ENCODE measurements around the gene BUD23. TPM values are rescaled to one million over a fixed set of nuclear protein-coding genes. Genes with fewer than 3 reads are reported as not detected.

Gene BUD23
- 76.7 TPM for polyA plus RNA-seq
- long read RNA-seq, donor 1, transcript BUD23-201 (12 exons, 1,230 nt) = major isoform, 15 of 22 reads
- long read RNA-seq, donor 1, partial matches to known transcripts = 5 of 22 reads
- long read RNA-seq, donor 1, other reads (novel, unspliced or antisense) = 0 of 22 reads
- long read RNA-seq, donor 2, transcript BUD23-215 (2 exons, 3,886 nt) = minor isoform, 10 of 63 reads
- long read RNA-seq, donor 2, transcript BUD23-201 (12 exons, 1,230 nt) = major isoform, 12 of 63 reads
- long read RNA-seq, donor 2, partial matches to known transcripts = 40 of 63 reads
- long read RNA-seq, donor 2, other reads (novel, unspliced or antisense) = 0 of 63 reads
- long read RNA-seq, donor 3, transcript BUD23-215 (2 exons, 3,886 nt) = minor isoform, 8 of 55 reads
- long read RNA-seq, donor 3, transcript BUD23-201 (12 exons, 1,230 nt) = major isoform, 28 of 55 reads
- long read RNA-seq, donor 3, partial matches to known transcripts = 18 of 55 reads
- long read RNA-seq, donor 3, other reads (novel, unspliced or antisense) = 0 of 55 reads
- long read RNA-seq, donor 4, partial matches to known transcripts = 0 of 3 reads
- long read RNA-seq, donor 4, other reads (novel, unspliced or antisense) = 0 of 3 reads
- long read RNA-seq, donor 5, transcript BUD23-201 (12 exons, 1,230 nt) = major isoform, 14 of 24 reads
- long read RNA-seq, donor 5, partial matches to known transcripts = 9 of 24 reads
- long read RNA-seq, donor 5, other reads (novel, unspliced or antisense) = 0 of 24 reads
- long read RNA-seq, donor 6, transcript BUD23-201 (12 exons, 1,230 nt) = major isoform, 22 of 27 reads
- long read RNA-seq, donor 6, partial matches to known transcripts = 0 of 27 reads
- long read RNA-seq, donor 6, other reads (novel, unspliced or antisense) = 0 of 27 reads
- long read RNA-seq, donor 7, transcript BUD23-201 (12 exons, 1,230 nt) = major isoform, 10 of 44 reads
- long read RNA-seq, donor 7, partial matches to known transcripts = 32 of 44 reads
- long read RNA-seq, donor 7, other reads (novel, unspliced or antisense) = 0 of 44 reads
- long read RNA-seq, donor 8, transcript BUD23-201 (12 exons, 1,230 nt) = major isoform, 26 of 36 reads
- long read RNA-seq, donor 8, partial matches to known transcripts = 7 of 36 reads
- long read RNA-seq, donor 8, other reads (novel, unspliced or antisense) = 0 of 36 reads
- long read RNA-seq, donor 9, transcript BUD23-215 (2 exons, 3,886 nt) = minor isoform, 6 of 34 reads
- long read RNA-seq, donor 9, transcript BUD23-201 (12 exons, 1,230 nt) = major isoform, 22 of 34 reads
- long read RNA-seq, donor 9, partial matches to known transcripts = 5 of 34 reads
- long read RNA-seq, donor 9, other reads (novel, unspliced or antisense) = 0 of 34 reads
- long read RNA-seq, donor 10, transcript BUD23-201 (12 exons, 1,230 nt) = major isoform, 23 of 38 reads
- long read RNA-seq, donor 10, partial matches to known transcripts = 11 of 38 reads
- long read RNA-seq, donor 10, other reads (novel, unspliced or antisense) = 0 of 38 reads
- long read RNA-seq, donor 11, transcript BUD23-201 (12 exons, 1,230 nt) = major isoform, 16 of 30 reads
- long read RNA-seq, donor 11, transcript BUD23-215 (2 exons, 3,886 nt) = minor isoform, 6 of 30 reads
- long read RNA-seq, donor 11, partial matches to known transcripts = 7 of 30 reads
- long read RNA-seq, donor 11, other reads (novel, unspliced or antisense) = 0 of 30 reads

DNA sequence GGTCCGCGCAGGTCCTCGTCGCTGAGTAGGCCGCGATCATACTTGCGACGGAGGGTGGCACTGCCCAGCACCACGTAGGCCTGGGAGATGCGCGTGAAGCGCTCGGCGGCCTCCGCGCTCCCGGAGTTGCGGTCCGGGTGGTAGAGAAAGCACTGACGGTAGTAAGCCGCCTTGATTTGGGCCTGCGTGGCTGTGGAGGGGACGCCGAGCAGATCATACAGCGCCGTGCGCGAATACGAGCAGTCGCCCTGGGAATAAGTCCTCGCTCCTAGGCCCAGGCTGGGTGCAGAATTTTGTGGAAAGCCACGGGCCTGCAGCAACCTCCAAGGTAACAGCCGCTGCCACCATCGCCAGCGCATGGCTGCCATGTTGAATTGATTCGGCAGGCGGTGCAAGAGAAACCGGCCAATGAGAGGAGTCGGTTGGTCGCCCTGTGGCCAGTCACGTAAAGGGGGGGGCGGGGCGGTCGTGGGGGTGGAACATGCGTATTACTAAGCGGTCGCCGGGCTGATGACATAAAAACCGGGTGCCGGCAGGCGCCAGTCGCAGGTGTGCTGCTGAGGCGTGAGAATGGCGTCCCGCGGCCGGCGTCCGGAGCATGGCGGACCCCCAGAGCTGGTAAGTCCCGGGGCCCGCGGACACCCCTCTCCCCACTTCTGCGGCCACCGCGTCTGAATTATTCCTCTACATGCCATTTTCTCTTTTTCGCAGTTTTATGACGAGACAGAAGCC is at the start of gene BUD23, which contains the start of gene DNAJC30:
Gene BUD23, plus strand, starts transcription at position 542 of the 732 bp plus-strand sequence. Its CDS starts 29 bp downstream, at position 571.
Gene DNAJC30, minus strand, starts transcription at position 398 of the 732 bp plus-strand sequence. Its CDS starts 30 bp downstream, at position 368.
- Histone ChIP-seq H3K4me1 (ENCODE audit: control insufficient read depth, insufficient read depth, low read length) (peaks cover 15% of the 10 kb centered on the region), H3K27me3 (ENCODE audit: control insufficient read depth, insufficient read depth, low read length) (no peaks in the 10 kb centered on the region), H3K9me3 (ENCODE audit: control insufficient read depth, low read depth, low read length) (no peaks in the 10 kb centered on the region), H3K36me3 (ENCODE audit: control insufficient read depth, insufficient read depth, low read length) (peaks cover 21% of the 10 kb centered on the region), H3K4me3 (ENCODE audit: low read length) (peak within 1 kb of the TSS; percentile 99), H3K27ac (ENCODE audit: low read length) (peak within 1 kb of the TSS; percentile 83)
- no CpG with 5 or more reads among the region's 68 CpGs for WGBS (ENCODE audit: insufficient coverage, low lambda C conversion rate)
- DNase-seq = peak; percentile 94 to 96

DNA sequence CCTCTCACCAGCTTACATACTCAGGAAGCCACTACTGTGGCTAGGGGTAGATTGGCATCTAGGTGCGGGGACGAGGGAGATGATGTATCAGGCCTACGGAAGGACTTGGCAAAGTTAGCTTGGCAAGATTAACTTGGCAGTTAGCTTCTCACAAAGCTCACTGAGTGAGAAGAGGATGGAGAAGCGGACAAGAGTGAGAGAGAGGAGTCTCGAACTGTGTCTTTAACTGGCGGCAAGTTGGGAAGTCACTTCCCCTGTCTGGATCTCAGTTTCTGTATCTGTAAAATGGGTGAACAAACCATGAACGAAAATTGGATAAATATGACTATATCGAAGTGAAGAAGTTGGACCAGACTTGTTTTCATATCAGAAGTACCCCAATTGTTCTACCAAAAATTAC is 49.6 kb upstream of the BUD23 start:
- Histone ChIP-seq H3K9me3 (ENCODE audit: control insufficient read depth, low read depth, low read length) (no peaks in the 10 kb centered on the region), H3K36me3 (ENCODE audit: control insufficient read depth, insufficient read depth, low read length) (no peaks in the 10 kb centered on the region), H3K27ac (ENCODE audit: low read length) (no peak overlapping the region), H3K27me3 (ENCODE audit: control insufficient read depth, insufficient read depth, low read length) (no peaks in the 10 kb centered on the region), H3K4me1 (ENCODE audit: control insufficient read depth, insufficient read depth, low read length) (no peaks in the 10 kb centered on the region), H3K4me3 (ENCODE audit: low read length) (no peak overlapping the region)
- no peak for DNase-seq
- WGBS (ENCODE audit: insufficient coverage, low lambda C conversion rate) = no CpG with 5 or more reads among the region's 8 CpGs

DNA sequence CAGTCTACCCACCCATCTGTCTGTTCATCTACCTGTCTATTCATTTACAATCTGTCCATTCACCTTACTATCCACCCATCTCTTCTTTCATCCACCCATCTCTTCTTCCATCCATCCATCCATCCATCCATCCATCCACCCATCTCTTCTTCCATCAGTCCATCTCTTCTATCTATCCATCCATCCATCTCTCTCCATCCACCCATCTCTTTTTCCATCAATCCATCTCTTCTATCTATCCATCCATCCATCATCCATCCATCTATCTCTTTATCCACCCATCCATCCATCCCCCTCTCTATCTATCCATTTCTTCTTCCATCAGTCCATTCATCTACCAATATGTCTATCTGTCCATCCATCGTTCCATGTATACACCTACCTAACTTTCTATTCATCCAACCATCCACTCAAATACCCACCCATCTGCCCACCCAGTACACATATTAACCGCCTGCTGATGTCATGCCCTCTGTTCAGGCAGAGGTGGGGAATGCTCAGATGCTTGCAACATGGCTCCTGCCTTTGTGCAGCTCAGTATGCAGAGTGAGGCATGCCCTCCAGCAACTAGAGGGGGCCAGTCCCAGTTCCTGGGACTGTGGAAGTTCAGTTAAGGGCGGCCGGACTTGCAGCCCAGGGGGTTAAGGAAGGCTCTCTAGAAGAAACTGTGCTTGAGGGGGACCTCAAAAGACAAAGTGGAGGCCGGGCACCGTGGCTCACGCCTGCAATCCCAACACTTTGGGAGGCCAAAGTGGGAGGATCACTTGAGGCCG is 47.8 kb upstream of the BUD23 start:
- Histone ChIP-seq H3K36me3 (ENCODE audit: control insufficient read depth, insufficient read depth, low read length) (no peaks in the 10 kb centered on the region), H3K4me3 (ENCODE audit: low read length) (no peak overlapping the region), H3K4me1 (ENCODE audit: control insufficient read depth, insufficient read depth, low read length) (no peaks in the 10 kb centered on the region), H3K27ac (ENCODE audit: low read length) (no peak overlapping the region), H3K9me3 (ENCODE audit: control insufficient read depth, low read depth, low read length) (no peaks in the 10 kb centered on the region), H3K27me3 (ENCODE audit: control insufficient read depth, insufficient read depth, low read length) (no peaks in the 10 kb centered on the region)
- 100% methylated on average over 1 of the region's 8 CpGs for WGBS (ENCODE audit: insufficient coverage, low lambda C conversion rate)
- no peak for DNase-seq

DNA sequence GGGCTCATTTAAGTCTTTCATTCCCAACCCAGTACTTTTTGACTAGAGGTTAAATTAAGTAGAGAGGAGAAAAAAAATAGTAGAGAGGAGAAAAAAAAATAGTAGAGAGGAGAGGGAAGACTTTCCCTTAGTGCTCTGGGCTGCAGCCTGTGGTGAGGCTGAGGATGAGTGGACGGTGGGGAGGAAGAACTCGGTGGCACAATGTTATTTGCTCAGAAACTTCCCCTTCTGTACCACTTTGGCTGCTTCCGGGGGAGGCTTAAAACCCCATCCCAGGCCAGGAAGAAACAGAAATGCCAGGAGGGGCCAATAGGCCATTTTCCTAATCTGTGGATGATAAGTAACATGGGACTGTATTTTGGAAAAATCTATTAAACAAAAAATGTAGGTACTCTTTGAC is 44.5 kb upstream of the BUD23 start:
- Histone ChIP-seq H3K4me3 (ENCODE audit: low read length) (no peak overlapping the region), H3K4me1 (ENCODE audit: control insufficient read depth, insufficient read depth, low read length) (no peaks in the 10 kb centered on the region), H3K27me3 (ENCODE audit: control insufficient read depth, insufficient read depth, low read length) (no peaks in the 10 kb centered on the region), H3K9me3 (ENCODE audit: control insufficient read depth, low read depth, low read length) (peaks cover 9% of the 10 kb centered on the region), H3K27ac (ENCODE audit: low read length) (no peak overlapping the region), H3K36me3 (ENCODE audit: control insufficient read depth, insufficient read depth, low read length) (peaks cover 3% of the 10 kb centered on the region)
- WGBS (ENCODE audit: insufficient coverage, low lambda C conversion rate) = no CpG with 5 or more reads among the region's 3 CpGs
- no peak for DNase-seq

- DNase-seq = no peak
- Histone ChIP-seq H3K4me3 (ENCODE audit: low read length) (no peak overlapping the region), H3K27ac (ENCODE audit: low read length) (no peak overlapping the region), H3K9me3 (ENCODE audit: control insufficient read depth, low read depth, low read length) (peaks cover 9% of the 10 kb centered on the region), H3K36me3 (ENCODE audit: control insufficient read depth, insufficient read depth, low read length) (peaks cover 3% of the 10 kb centered on the region), H3K27me3 (ENCODE audit: control insufficient read depth, insufficient read depth, low read length) (peaks cover 9% of the 10 kb centered on the region), H3K4me1 (ENCODE audit: control insufficient read depth, insufficient read depth, low read length) (peaks cover 18% of the 10 kb centered on the region)
- WGBS (ENCODE audit: insufficient coverage, low lambda C conversion rate) = no CpG with 5 or more reads among the region's 2 CpGs
These were observed 40.6 kb upstream of the BUD23 start for GRCh38 chr7:73642834-73643233.

GRCh38 chr7:73644688-73645286 is 38.6 kb upstream of the BUD23 start:
- Histone ChIP-seq H3K4me1 (ENCODE audit: control insufficient read depth, insufficient read depth, low read length) (peaks cover 33% of the 10 kb centered on the region), H3K27ac (ENCODE audit: low read length) (peak overlapping the region; percentile 27), H3K4me3 (ENCODE audit: low read length) (no peak overlapping the region), H3K36me3 (ENCODE audit: control insufficient read depth, insufficient read depth, low read length) (peaks cover 3% of the 10 kb centered on the region), H3K9me3 (ENCODE audit: control insufficient read depth, low read depth, low read length) (peaks cover 9% of the 10 kb centered on the region), H3K27me3 (ENCODE audit: control insufficient read depth, insufficient read depth, low read length) (peaks cover 14% of the 10 kb centered on the region)
- DNase-seq = peak; percentile 51 to 76
- no CpG with 5 or more reads among the region's 5 CpGs for WGBS (ENCODE audit: insufficient coverage, low lambda C conversion rate)

DNA sequence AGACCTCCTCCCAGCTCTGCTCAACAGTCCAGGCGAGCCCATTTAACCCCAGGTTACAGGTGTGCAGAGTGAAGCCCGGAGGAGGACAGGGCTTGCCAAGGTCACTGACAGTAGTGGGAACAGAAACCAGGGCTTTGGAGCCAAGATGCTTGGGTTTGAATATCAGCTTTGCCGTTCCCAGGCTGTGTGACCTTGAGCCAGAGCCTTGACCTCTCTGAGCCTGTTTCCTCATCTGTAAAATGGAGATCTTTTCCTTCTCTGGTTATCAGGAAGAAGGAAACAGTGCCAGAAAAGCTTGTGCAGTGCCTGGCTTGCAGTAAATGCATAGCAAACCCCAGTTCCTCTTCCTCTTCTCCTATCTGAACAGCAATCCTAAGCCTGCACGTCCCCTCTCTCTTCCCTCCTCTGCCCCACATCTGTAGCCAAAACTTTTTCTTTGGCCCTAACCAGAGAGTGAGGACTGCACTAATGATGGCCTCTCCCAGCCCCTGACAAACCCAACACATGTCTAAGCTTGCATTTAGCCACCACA is 37.7 kb upstream of the BUD23 start:
- H3K9me3 ChIP-seq (ENCODE audit: control insufficient read depth, low read depth, low read length) = peaks cover 9% of the 10 kb centered on the region
- no CpG with 5 or more reads among the region's 4 CpGs for WGBS (ENCODE audit: insufficient coverage, low lambda C conversion rate)
- H3K27me3 ChIP-seq (ENCODE audit: control insufficient read depth, insufficient read depth, low read length) = peaks cover 15% of the 10 kb centered on the region
- peak overlapping the region; percentile 27 for H3K27ac ChIP-seq (ENCODE audit: low read length)
- DNase-seq = no peak
- peaks cover 3% of the 10 kb centered on the region for H3K36me3 ChIP-seq (ENCODE audit: control insufficient read depth, insufficient read depth, low read length)
- no peak overlapping the region for H3K4me3 ChIP-seq (ENCODE audit: low read length)
- H3K4me1 ChIP-seq (ENCODE audit: control insufficient read depth, insufficient read depth, low read length) = peaks cover 34% of the 10 kb centered on the region

Measured in large intestine (tissue), 12 donors.